Non-pigmented ciliary epithelial cell (primary cell): ENCODE measurements around the gene NR4A3.
"Not testable (repeated sequence)": the region's sequence is repeated elsewhere in the genome, so short reads cannot be mapped to it uniquely, and the experiment has no call there.

Experiments
- DNase-seq: peaks from one replicate; pipeline ENCODE4 v3.0.0-alpha.2; 2010; ENCODE audit warnings: low read depth

Gene NR4A3

GRCh38 chr9:99821396-99822108 lies at the start of gene NR4A3:
TSS of gene NR4A3 (plus strand) at chr9:99821885. CDS start at chr9:99828043, 6,158 bp downstream.
- DNase-seq, result peak; percentile 91

GRCh38 chr9:99773468-99774138 lies 48.1 kb upstream of the NR4A3 start:
- DNase-seq, result no peak

GRCh38 chr9:99778308-99778707 lies 43.4 kb upstream of the NR4A3 start:
- DNase-seq, result peak; percentile 80

GRCh38 chr9:99778836-99779235 lies 42.8 kb upstream of the NR4A3 start:
- no peak for DNase-seq

- no peak for DNase-seq
These were observed 42.4 kb upstream of the NR4A3 start for GRCh38 chr9:99779277-99779676.

GRCh38 chr9:99782349-99782748 lies 39.3 kb upstream of the NR4A3 start:
- not testable (repeated sequence) for DNase-seq

GRCh38 chr9:99782962-99783718 lies 38.5 kb upstream of the NR4A3 start:
- DNase-seq, result no peak

GRCh38 chr9:99783799-99784198 lies 37.9 kb upstream of the NR4A3 start:
- DNase-seq, result no peak

GRCh38 chr9:99785010-99785590 lies 36.6 kb upstream of the NR4A3 start:
- DNase-seq, result no peak

- no peak for DNase-seq
These were observed 34.1 kb upstream of the NR4A3 start for GRCh38 chr9:99787556-99787955.

- no peak for DNase-seq
These were observed 28.2 kb upstream of the NR4A3 start for GRCh38 chr9:99793528-99793927.

- DNase-seq, result no peak
These were observed 25.5 kb upstream of the NR4A3 start for GRCh38 chr9:99796231-99796630.

GRCh38 chr9:99801775-99802174 lies 19.9 kb upstream of the NR4A3 start:
- no peak for DNase-seq

- DNase-seq, result no peak
These were observed 18.0 kb upstream of the NR4A3 start for GRCh38 chr9:99803694-99804093.

- no peak for DNase-seq
These were observed 14.3 kb upstream of the NR4A3 start for GRCh38 chr9:99807276-99807852.

GRCh38 chr9:99807956-99808355 lies 13.7 kb upstream of the NR4A3 start:
- DNase-seq, result no peak

GRCh38 chr9:99808454-99808853 lies 13.2 kb upstream of the NR4A3 start:
- no peak for DNase-seq

- no peak for DNase-seq
These were observed 11.9 kb upstream of the NR4A3 start for GRCh38 chr9:99809586-99810319.

- DNase-seq, result no peak
These were observed 10.5 kb upstream of the NR4A3 start for GRCh38 chr9:99811172-99811571.

- no peak for DNase-seq
These were observed 9.9 kb upstream of the NR4A3 start for GRCh38 chr9:99811598-99812383.

GRCh38 chr9:99813739-99814138 lies 7.9 kb upstream of the NR4A3 start:
- no peak for DNase-seq
